Ectodermal cell (in vitro differentiated cells): ENCODE results near the gene ARMC5.
"Not testable (repeated sequence)": the region's sequence is repeated elsewhere in the genome, so short reads cannot be mapped to it uniquely, and the experiment has no call there.

Source experiments
- H3K27ac ChIP-seq: 2 replicates; pipeline ENCODE4 v1.7.0; 2013; ENCODE audit warnings: mild to moderate bottlenecking, low read depth, low read length; ENCODE audit not compliant: insufficient read depth, poor library complexity, severe bottlenecking
- H3K27me3 ChIP-seq: 2 replicates; pipeline ENCODE4 v1.7.0; 2013; ENCODE audit warnings: mild to moderate bottlenecking, low read length; ENCODE audit not compliant: insufficient read depth, control insufficient read depth, poor library complexity, severe bottlenecking
- H3K36me3 ChIP-seq: one replicate; pipeline ENCODE4 v1.7.0; 2013; ENCODE audit warnings: low read length; ENCODE audit not compliant: control insufficient read depth, insufficient read depth
- H3K4me1 ChIP-seq: one replicate; pipeline ENCODE4 v1.7.0; 2013; ENCODE audit warnings: low read length; ENCODE audit not compliant: control insufficient read depth, insufficient read depth
- H3K4me3 ChIP-seq: 2 replicates; pipeline ENCODE4 v1.7.0; 2013; ENCODE audit warnings: low read depth, low read length, control low read depth; ENCODE audit not compliant: insufficient read depth
- H3K9me3 ChIP-seq: 2 replicates; pipeline ENCODE4 v1.7.0; 2013; ENCODE audit warnings: mild to moderate bottlenecking, low read length, moderate library complexity; ENCODE audit not compliant: control insufficient read depth
- WGBS, 2 experiments: methylation state at CpG; one replicate each; pipeline ENCODE4 v1.1.7; 2013; ENCODE audit warnings: missing lambda C conversion rate in 2 of 2; 5-methylcytosine and 5-hydroxymethylcytosine counted together

The ARMC5 gene

DNA sequence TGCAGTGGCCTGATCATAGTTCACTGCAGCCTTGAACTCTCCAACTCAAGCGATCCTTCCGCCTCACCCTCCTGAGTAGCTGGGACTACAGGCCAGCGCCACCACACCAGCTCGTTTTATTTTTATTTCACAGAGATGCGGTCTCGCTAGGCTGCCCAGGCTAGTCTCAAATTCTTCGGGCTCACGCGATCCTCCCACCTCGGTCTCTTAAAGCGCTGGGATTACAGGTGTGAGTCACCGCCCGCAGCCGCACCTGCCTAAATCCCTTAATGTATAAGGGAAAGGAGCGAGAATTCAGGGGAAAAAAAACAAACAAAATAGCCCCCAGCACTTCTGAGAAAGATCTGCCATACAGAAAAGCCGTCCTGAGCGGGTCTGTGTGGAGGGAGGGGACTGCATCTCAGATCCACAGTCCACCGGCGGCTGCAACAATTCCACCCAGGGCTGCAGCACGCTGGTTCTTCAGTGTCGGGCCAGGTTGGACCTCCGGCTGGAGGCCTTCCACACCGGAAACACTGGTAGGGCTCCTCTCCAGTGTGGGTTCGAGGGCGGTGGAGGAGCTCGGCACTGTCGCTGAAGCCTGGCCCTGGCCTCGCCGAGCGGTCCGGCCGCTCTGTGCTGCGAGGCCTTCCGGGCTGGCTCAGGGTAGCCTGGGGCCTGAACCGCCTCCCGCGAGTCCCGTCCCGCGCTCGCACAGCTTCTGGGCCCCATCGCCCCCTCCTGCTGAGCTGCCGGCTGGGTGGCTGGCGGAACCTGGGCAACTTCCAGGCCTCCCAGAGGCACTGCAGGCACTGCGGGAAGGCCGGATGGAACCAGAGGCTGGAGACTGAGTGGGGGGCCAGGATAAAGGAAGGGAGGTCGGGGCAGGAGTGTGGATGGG is 23.7 kb upstream of the ARMC5 start:
- H3K9me3 ChIP-seq = no peaks in the 10 kb centered on the region
- H3K4me1 ChIP-seq = no peaks in the 10 kb centered on the region
- H3K27ac ChIP-seq = no peak overlapping the region
- 93 to 94% methylated on average over 47 of the region's 47 CpGs for WGBS, 2 experiments
- H3K27me3 ChIP-seq = no peaks in the 10 kb centered on the region
- no peaks in the 10 kb centered on the region for H3K36me3 ChIP-seq
- H3K4me3 ChIP-seq = no peak overlapping the region

DNA sequence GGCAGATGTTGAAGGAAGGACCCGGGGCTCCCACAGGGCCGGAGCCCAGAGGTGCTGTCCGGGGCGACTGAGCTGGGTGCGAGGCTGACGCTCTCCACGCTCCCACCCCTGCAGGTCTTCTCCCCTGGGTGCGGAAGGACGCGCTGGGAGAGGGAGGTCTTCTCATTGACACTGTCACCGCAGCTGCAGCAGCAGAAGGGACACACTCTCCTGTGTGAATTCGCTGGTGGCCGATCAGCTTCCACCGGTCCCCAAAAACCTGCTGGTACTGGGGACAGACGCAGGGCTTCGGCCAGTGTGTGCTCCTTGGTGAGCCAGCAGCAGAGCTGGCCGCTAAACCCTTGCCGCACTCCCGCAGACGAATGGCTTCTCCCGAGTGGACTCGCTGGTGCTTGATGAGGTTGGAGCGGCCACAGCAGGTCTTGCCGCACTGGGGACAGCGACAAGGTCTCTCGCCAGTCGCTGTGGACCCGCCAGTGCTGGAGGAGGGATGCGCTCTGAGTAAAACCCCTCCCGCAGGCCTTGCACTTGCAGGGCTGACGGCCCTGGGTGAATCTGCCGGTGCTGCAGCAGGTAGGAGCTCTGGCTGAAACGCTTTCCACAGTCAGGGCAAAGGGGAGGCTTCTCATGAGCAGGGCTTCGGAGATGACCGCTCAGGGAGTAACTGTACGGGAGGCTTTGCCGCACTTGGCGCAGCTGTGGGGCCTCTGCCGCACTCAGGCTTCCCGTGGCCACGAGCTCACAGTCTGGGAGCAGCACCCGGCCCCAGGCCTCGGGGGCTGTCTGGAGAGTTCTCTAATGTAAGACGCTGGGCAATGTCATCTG is 22.9 kb upstream of the ARMC5 start:
- H3K27me3 ChIP-seq = no peaks in the 10 kb centered on the region
- H3K9me3 ChIP-seq = no peaks in the 10 kb centered on the region
- 94% methylated on average over 44 of the region's 44 CpGs for WGBS, 2 experiments
- no peaks in the 10 kb centered on the region for H3K4me1 ChIP-seq
- H3K4me3 ChIP-seq = no peak overlapping the region
- no peaks in the 10 kb centered on the region for H3K36me3 ChIP-seq
- no peak overlapping the region for H3K27ac ChIP-seq

DNA sequence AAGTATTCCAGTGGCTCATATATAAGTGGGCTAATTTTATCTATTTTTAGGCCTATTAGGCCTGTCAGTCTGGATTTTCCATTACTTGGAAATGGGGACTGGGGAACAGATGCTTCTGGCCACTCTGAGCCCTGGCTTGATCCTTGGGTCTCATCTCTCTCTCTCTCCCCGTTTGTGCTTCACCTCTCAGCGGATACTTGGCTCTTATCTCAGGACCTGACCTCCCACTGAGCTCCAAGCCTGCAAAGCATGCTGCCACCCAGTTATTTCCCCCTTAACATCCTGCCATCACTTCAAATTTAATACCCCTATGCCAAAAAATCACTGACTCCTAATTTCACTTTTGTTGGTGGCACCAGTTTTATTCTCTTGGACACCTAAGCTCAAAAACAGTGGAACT is 20.9 kb upstream of the ARMC5 start:
- WGBS, 2 experiments = 52 to 60% methylated on average over 2 of the region's 2 CpGs
- Histone ChIP-seq H3K36me3 (no peaks in the 10 kb centered on the region), H3K9me3 (no peaks in the 10 kb centered on the region), H3K27me3 (no peaks in the 10 kb centered on the region), H3K27ac (no peak overlapping the region), H3K4me3 (no peak overlapping the region), H3K4me1 (no peaks in the 10 kb centered on the region)

DNA sequence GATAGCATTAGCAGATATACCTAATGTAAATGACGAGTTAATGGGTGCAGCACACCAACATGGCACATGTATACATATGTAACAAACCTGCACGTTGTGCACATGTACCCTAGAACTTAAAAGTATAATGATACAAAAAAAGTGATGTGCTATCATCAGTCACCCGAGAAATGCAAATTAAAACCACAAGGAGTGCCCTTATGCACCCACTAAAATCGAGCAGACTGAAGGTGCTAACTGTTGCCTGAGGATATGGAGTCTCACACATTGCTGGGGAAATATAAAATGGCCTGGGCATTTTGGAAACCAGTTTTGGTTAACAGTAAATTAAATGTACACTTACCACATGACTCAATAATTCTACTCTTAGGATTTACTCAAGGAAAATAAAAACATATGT is 20.3 kb upstream of the ARMC5 start:
- 77 to 93% methylated on average over 2 to 3 of the region's 4 CpGs for WGBS, 2 experiments
- H3K27ac ChIP-seq, H3K36me3 ChIP-seq: not testable (repeated sequence)

DNA sequence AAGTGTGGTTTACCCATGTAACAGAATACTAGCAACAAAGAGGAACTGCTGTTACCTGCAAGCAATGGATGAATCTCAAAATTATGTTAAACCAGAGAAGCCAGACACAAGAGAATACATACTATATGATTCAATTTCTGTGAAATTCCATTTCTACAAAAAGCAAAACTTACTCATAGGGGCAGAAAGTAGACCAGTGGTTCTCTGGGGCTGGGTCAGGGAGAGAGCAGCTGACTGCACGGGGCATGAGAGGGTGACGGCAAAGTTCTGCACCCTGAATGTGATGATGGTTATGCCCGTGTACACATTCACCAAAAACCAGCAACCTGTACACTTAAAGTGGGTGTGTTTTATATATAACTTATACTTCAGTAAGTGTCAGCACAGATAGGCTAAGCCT is 19.8 kb upstream of the ARMC5 start:
- no peak overlapping the region for H3K4me3 ChIP-seq
- no peaks in the 10 kb centered on the region for H3K4me1 ChIP-seq
- no peaks in the 10 kb centered on the region for H3K9me3 ChIP-seq
- no peaks in the 10 kb centered on the region for H3K36me3 ChIP-seq
- H3K27ac ChIP-seq = no peak overlapping the region
- 95% methylated on average over 3 of the region's 3 CpGs; no CpG with 5 or more reads in 1 of the 2 experiments for WGBS, 2 experiments
- H3K27me3 ChIP-seq = no peaks in the 10 kb centered on the region

More for the DNA sequence above, 20.3 kb upstream of the ARMC5 start:
- H3K4me3 ChIP-seq, H3K9me3 ChIP-seq, H3K4me1 ChIP-seq, H3K27me3 ChIP-seq: not testable (repeated sequence)

DNA sequence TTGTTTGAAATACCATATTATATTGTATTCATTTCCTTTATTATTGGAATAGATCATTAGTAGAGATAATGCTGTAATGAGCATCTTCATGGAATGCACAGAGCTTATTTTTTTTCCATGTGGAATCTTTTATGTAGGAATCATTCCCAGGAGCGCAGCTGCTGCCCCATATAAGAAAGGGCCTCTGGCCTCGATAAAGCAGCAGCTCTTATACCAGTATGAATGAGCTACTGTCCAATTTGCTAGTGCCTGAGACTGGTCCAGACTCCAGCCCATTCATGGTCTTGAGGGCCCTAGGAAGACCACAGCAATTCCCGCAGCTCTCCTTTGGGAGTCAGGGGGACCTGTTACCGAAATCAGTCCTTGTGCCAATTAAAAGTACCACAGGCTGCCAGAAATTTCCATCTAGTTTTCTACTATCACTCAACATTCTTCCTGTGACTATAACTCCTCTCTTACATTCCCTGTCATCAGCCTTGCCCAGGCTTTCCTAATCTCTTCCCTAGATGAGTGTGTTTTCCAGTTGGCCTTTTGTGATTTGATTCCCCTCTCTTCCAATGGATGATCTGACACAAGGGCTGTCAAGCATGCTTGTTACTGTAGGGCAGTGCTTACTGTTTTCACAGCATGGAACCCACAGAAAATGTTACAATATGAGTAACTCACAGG is 18.7 kb upstream of the ARMC5 start:
- Histone ChIP-seq H3K27me3 (no peaks in the 10 kb centered on the region), H3K9me3 (no peaks in the 10 kb centered on the region), H3K4me1 (no peaks in the 10 kb centered on the region), H3K36me3 (no peaks in the 10 kb centered on the region), H3K4me3 (no peak overlapping the region), H3K27ac (no peak overlapping the region)
- 91% methylated on average over 4 of the region's 4 CpGs for WGBS, 2 experiments

DNA sequence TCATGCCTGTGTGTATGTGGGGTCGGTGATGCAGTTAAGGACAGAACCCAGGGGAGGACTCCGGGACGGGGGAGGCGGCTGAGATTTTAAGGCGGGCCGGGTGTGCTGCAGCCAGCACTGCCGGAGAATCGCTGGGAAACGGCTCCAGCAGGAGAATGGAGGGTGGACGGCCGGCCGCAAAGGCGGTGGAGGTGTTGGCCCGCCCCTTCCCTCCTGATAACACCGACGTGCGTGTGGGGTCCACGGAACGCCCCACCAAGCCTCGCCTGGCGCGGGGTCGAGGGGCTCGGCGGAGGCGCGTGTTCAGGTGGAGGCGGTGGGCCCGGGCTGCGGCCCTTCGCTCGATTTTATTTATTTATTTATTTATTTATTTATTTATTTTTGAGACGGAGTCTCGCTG is 17.3 kb upstream of the ARMC5 start:
- Histone ChIP-seq H3K4me1 (no peaks in the 10 kb centered on the region), H3K36me3 (no peaks in the 10 kb centered on the region), H3K4me3 (no peak overlapping the region), H3K9me3 (no peaks in the 10 kb centered on the region), H3K27me3 (no peaks in the 10 kb centered on the region), H3K27ac (no peak overlapping the region)
- WGBS, 2 experiments = 92 to 96% methylated on average over 29 of the region's 34 CpGs

DNA sequence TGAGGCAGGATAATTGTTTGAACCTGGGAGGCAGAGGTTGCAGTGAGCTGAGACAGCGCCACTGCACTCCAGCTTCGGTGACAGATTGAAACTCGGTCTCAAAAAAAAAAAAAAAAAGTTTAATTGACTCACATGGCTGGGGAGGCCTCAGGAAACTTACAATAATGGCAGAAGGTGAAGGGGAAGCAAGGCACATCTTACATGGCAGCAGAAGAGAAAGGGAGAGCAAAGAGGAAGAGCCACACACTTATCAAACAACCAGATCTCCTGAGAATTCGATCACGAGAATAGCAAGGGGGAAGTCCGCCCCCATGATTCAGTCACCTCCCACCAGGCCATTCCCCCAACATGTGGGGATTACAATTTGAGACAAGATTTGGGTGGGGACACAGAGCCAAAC is 13.4 kb upstream of the ARMC5 start:
- WGBS, 2 experiments = 92 to 96% methylated on average over 6 of the region's 6 CpGs
- not testable (repeated sequence) for H3K27me3 ChIP-seq, H3K27ac ChIP-seq, H3K9me3 ChIP-seq, H3K36me3 ChIP-seq, H3K4me3 ChIP-seq, H3K4me1 ChIP-seq

DNA sequence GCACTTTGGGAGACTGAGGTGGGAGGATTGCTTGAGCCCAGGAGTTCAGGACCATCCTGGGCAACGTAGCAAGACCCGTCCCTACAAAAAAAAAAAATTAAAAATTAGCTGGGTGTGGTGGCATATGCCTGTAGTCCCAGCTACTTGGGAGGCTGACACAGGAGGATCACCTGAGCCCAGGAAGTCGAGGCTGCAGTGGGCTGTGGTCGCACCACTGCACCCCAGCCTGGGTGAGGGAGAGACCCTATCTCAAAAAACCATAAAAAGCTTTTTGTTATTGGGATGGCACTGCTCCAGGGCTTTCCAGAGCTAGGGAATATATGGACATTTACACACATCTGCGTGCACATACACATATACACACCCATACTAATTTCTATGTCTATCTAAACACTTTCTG is 8.1 kb upstream of the ARMC5 start:
- Histone ChIP-seq H3K27ac (no peak overlapping the region), H3K36me3 (no peaks in the 10 kb centered on the region), H3K27me3 (no peaks in the 10 kb centered on the region), H3K4me1 (peaks cover 19% of the 10 kb centered on the region), H3K9me3 (no peaks in the 10 kb centered on the region), H3K4me3 (no peak overlapping the region)
- WGBS, 2 experiments = 90 to 91% methylated on average over 5 of the region's 5 CpGs
